MCF 10A (cell line): Measurements from ENCODE around the gene GNB5. TPM values are rescaled to one million over a fixed set of nuclear protein-coding genes. Genes with fewer than 3 reads are reported as not detected.

Source experiments
- BruUV-seq: library from RNA; stranded (reverse); fragments of 400-500 nt; replicated peaks from 2 replicates; lab custom pipeline; 2021; lab: Mats Ljungman, UMichigan
- CTCF ChIA-PET: fragments of 300-600 bp; sonication (Branson Sonifier 250); formaldehyde crosslinking; extraction: SDS; loops from one replicate; lab custom pipeline; 2021; ENCODE audit warnings: antibody characterized with exemption, inconsistent platforms; lab: Yijun Ruan, JAX
- POLR2A ChIA-PET: fragments of 300-600, 350-650 bp; sonication (Branson Sonifier 250); formaldehyde crosslinking; extraction: SDS; loops from one replicate; lab custom pipeline; 2020; ENCODE audit warnings: antibody characterized with exemption, inconsistent platforms; lab: Yijun Ruan, JAX
- DNase-seq: peaks from one replicate; pipeline ENCODE4 v3.0.0-alpha.2; 2018; ENCODE audit not compliant: unreplicated experiment
- H3K27ac Mint-ChIP-seq: one replicate; pipeline ENCODE4 v1.8.0; 2022; ENCODE audit warnings: mild to moderate bottlenecking, low read depth, mixed read lengths; ENCODE audit not compliant: unreplicated experiment
- H3K27me3 Mint-ChIP-seq: one replicate; pipeline ENCODE4 v1.8.0; 2022; ENCODE audit warnings: mixed read lengths; ENCODE audit not compliant: insufficient read depth, unreplicated experiment
- H3K36me3 Mint-ChIP-seq: one replicate; pipeline ENCODE4 v1.8.0; 2022; ENCODE audit warnings: mild to moderate bottlenecking, moderate library complexity, mixed read lengths; ENCODE audit not compliant: insufficient read depth, unreplicated experiment
- H3K4me1 Mint-ChIP-seq: one replicate; pipeline ENCODE4 v1.8.0; 2022; ENCODE audit warnings: mixed read lengths; ENCODE audit not compliant: insufficient read depth, unreplicated experiment
- H3K4me3 Mint-ChIP-seq: one replicate; pipeline ENCODE4 v1.8.0; 2022; ENCODE audit warnings: mild to moderate bottlenecking, moderate library complexity, mixed read lengths; ENCODE audit not compliant: unreplicated experiment
- H3K9me3 Mint-ChIP-seq: one replicate; pipeline ENCODE4 v1.8.0; 2022; ENCODE audit warnings: mixed read lengths; ENCODE audit not compliant: unreplicated experiment
- CTCF ChIP-seq: fragments of 200-600 bp; IDR thresholded peaks from one replicate; pipeline ENCODE4 v1.8.0; 2022; ENCODE audit warnings: antibody characterized with exemption, mild to moderate bottlenecking; ENCODE audit not compliant: unreplicated experiment
- intact Hi-C: fragments of 100-400 bp; cut with micrococcal nuclease; formaldehyde crosslinking; loops from 2 replicates; pipeline ENCODE4 v1.14.1; 2022
- total RNA-seq: library from RNA; stranded (reverse); gene quantifications from 2 replicates; pipeline ENCODE4 v1.2.3, GENCODE V29; 2022

The GNB5 gene
- total RNA-seq, 1 experiment from 2014 or later, result 31.8 TPM

- DNase-seq, result no peak
- no peak overlapping the region for H3K4me3 Mint-ChIP-seq
- BruUV-seq, result no TSS peak
- H3K4me1 Mint-ChIP-seq, result no peaks in the 10 kb centered on the region
- H3K27ac Mint-ChIP-seq, result no peak overlapping the region
- intact Hi-C loops, result no loop called here
- H3K9me3 Mint-ChIP-seq, result no peaks in the 10 kb centered on the region
- peaks cover 41% of the 10 kb centered on the region for H3K36me3 Mint-ChIP-seq
- no peaks in the 10 kb centered on the region for H3K27me3 Mint-ChIP-seq
- TF ChIP-seq CTCF, result no peak
- ChIA-PET CTCF (interaction anchor here (0.5 kb wide), 1 partner anchor 147 kb away, joined by 3 read pairs; no protein-coding TSS in a partner anchor), POLR2A (no interaction called here)
These were observed 40.3 kb downstream of the GNB5 start for GRCh38 chr15:52150871-52151270.

- Mint-ChIP-seq H3K27ac (no peak overlapping the region), H3K9me3 (no peaks in the 10 kb centered on the region), H3K27me3 (no peaks in the 10 kb centered on the region), H3K4me3 (no peak overlapping the region), H3K4me1 (no peaks in the 10 kb centered on the region), H3K36me3 (peaks cover 41% of the 10 kb centered on the region)
- CTCF ChIA-PET, result interaction anchor here (0.5 to 1.4 kb wide), 2 partner anchors 11 to 146 kb away, joined by 3 to 12 read pairs; no protein-coding TSS in a partner anchor
- POLR2A ChIA-PET, result interaction anchor here (0.6 kb wide), 1 partner anchor 28 kb away, joined by 3 read pairs; no protein-coding TSS in a partner anchor
- no peak for DNase-seq
- intact Hi-C loops, result no loop called here
- BruUV-seq, result no TSS peak
- TF ChIP-seq CTCF, result no peak
These were observed 41.0 kb downstream of the GNB5 start for GRCh38 chr15:52150043-52150825.

GRCh38 chr15:52148403-52148802 lies 42.8 kb downstream of the GNB5 start:
- CTCF ChIA-PET, result interaction anchor here (0.6 to 1.4 kb wide), 2 partner anchors 8 to 9 kb away, joined by 3 to 12 read pairs; no protein-coding TSS in a partner anchor
- TF ChIP-seq CTCF, result no peak

GRCh38 chr15:52146776-52147175 lies 44.4 kb downstream of the GNB5 start:
- H3K9me3 Mint-ChIP-seq, result no peaks in the 10 kb centered on the region
- no peak for TF ChIP-seq CTCF
- ChIA-PET POLR2A (no interaction called here), CTCF (interaction anchor here (0.5 to 0.6 kb wide), 2 partner anchors 14 to 165 kb away, joined by 3 to 4 read pairs; no protein-coding TSS in a partner anchor)
- no peak overlapping the region for H3K27ac Mint-ChIP-seq
- H3K4me3 Mint-ChIP-seq, result no peak overlapping the region
- peaks cover 36% of the 10 kb centered on the region for H3K36me3 Mint-ChIP-seq
- H3K4me1 Mint-ChIP-seq, result peaks cover 16% of the 10 kb centered on the region
- intact Hi-C loops, result no loop called here
- BruUV-seq, result no TSS peak
- no peaks in the 10 kb centered on the region for H3K27me3 Mint-ChIP-seq
- no peak for DNase-seq

More at GRCh38 chr15:52148403-52148802, 42.8 kb downstream of the GNB5 start:
- intact Hi-C loops, result no loop called here
- Mint-ChIP-seq H3K27ac (no peak overlapping the region), H3K36me3 (peaks cover 41% of the 10 kb centered on the region), H3K27me3 (no peaks in the 10 kb centered on the region), H3K4me3 (no peak overlapping the region), H3K4me1 (peaks cover 13% of the 10 kb centered on the region), H3K9me3 (no peaks in the 10 kb centered on the region)
- no TSS peak for BruUV-seq
- no peak for DNase-seq
- POLR2A ChIA-PET, result interaction anchor here (0.5 kb wide), 1 partner anchor 98 kb away, joined by 3 read pairs; no protein-coding TSS in a partner anchor
